ENCODE results near the gene RTL10. TPM values are rescaled to one million over a fixed set of nuclear protein-coding genes. Genes with fewer than 3 reads are reported as not detected.
A peak's percentile ranks its signal among the peaks of the same experiment; 100 is the strongest.

RTL10 gene
- total RNA-seq, 1 donor from 2014 or later: 20.3 TPM

DNA sequence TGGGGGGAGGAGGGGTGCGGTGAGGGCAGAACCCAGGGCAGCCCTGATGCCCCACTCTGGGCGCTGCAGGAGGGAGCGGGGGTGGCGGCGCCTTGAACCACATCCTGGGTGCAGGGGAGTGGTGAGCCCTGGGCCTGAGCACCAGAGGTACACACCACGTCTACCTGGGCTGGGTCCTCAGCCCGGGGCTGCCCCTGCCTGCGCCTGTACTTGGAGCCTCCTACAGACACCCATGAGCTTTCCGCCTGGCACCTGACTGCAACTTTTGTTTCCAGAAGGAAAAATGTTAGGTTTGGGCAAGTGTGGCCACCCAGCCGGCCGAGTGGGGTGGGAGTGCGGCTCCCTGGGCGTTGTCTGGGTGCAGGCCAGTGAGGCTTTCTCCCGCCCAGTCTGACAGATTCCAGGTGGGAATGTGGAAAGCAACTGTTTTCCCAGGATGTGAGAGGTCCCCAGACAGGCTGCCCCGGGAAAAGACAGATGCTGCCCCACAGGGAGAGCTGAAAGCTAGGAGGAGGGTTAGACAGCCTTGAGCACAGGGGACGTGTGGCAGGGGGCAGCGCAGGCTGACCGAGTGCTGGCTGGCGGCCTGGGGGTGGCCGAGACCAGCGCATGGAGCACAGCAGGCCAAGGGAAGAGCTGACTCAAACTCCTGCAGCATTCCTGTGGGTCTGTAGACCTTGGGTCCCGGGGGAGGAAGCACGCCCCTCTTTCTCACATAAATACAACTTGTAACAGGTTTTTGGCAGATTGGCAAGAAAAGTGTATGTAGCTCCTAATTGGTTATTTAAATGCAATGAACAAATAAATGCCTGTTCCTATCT, 44.1 kb downstream of the RTL10 start:
- Mint-ChIP-seq H3K9me3 (ENCODE audit: unreplicated experiment) (no peaks in the 10 kb centered on the region), H3K27me3 (ENCODE audit: unreplicated experiment) (peaks cover 7% of the 10 kb centered on the region), H3K4me1 (ENCODE audit: unreplicated experiment) (peaks cover 3% of the 10 kb centered on the region), H3K27ac (ENCODE audit: unreplicated experiment) (no peak overlapping the region), H3K36me3 (ENCODE audit: low read depth, unreplicated experiment) (no peaks in the 10 kb centered on the region), H3K4me3 (ENCODE audit: unreplicated experiment) (no peak overlapping the region)
- peak; percentile 1 for DNase-seq (ENCODE audit: low spot score)
- TF ChIP-seq, protein P1, sequence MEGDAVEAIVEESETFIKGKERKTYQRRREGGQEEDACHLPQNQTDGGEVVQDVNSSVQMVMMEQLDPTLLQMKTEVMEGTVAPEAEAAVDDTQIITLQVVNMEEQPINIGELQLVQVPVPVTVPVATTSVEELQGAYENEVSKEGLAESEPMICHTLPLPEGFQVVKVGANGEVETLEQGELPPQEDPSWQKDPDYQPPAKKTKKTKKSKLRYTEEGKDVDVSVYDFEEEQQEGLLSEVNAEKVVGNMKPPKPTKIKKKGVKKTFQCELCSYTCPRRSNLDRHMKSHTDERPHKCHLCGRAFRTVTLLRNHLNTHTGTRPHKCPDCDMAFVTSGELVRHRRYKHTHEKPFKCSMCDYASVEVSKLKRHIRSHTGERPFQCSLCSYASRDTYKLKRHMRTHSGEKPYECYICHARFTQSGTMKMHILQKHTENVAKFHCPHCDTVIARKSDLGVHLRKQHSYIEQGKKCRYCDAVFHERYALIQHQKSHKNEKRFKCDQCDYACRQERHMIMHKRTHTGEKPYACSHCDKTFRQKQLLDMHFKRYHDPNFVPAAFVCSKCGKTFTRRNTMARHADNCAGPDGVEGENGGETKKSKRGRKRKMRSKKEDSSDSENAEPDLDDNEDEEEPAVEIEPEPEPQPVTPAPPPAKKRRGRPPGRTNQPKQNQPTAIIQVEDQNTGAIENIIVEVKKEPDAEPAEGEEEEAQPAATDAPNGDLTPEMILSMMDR (IDR thresholded peaks at IDR 0.05; ENCODE audit: unreplicated experiment): no peak

DNA sequence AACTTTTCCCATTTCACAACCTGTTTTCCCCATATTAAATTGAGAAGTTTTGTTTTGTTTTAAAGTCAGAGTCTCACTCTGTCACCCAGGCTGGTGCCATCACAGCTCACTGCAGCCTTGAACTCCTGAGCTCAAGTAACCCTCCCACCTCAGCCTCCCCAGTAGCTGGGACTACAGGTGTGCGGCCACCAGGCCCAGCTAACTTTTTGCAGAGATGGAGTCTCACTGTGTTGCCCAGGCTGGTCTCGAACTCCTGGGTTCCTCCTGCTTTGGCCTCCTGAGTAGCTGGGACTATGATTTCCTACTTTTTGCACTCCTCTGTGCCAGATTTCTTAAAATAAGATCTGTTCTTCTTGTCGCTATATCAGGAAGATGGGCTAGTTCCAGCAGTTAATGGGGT, 44.9 kb downstream of the RTL10 start:
- peaks cover 3% of the 10 kb centered on the region for H3K4me1 Mint-ChIP-seq (ENCODE audit: unreplicated experiment)
- peaks cover 7% of the 10 kb centered on the region for H3K27me3 Mint-ChIP-seq (ENCODE audit: unreplicated experiment)
- no peaks in the 10 kb centered on the region for H3K36me3 Mint-ChIP-seq (ENCODE audit: low read depth, unreplicated experiment)
- H3K9me3 Mint-ChIP-seq (ENCODE audit: unreplicated experiment): no peaks in the 10 kb centered on the region
- TF ChIP-seq, protein P1 (IDR thresholded peaks at IDR 0.05; ENCODE audit: unreplicated experiment): no peak
- H3K27ac Mint-ChIP-seq (ENCODE audit: unreplicated experiment): no peak overlapping the region
- no peak for DNase-seq (ENCODE audit: low spot score)
- no peak overlapping the region for H3K4me3 Mint-ChIP-seq (ENCODE audit: unreplicated experiment)

DNA sequence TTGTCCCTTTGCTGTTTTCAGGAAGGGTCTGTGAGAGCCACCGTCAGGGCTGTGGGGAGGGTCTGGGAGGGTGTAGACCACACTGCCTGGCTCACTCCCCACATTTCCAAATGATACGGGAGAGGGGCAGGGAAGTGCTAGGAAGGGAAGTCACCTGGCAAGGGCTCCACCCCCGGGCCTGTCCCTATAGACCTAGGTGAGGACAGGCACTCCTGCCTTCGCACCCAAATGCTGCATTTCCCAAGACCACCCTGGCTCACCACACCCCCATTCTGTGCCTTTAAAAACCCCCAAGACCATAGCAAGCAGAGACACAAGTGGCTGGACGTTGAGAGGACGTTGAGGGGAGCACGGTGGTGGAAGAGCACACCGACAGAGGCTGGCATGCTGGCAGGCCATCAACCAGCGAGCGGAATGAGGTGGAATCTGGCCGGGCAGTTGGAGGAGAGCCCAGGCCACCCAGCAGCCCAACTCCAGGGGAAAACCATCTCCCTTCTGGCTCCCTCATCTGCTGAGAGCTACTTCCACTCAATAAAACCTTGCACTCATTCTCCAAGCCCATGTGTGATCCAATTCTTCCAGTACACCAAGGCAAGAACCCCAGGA, 45.7 kb downstream of the RTL10 start:
- peaks cover 3% of the 10 kb centered on the region for H3K4me1 Mint-ChIP-seq (ENCODE audit: unreplicated experiment)
- no peak for DNase-seq (ENCODE audit: low spot score)
- H3K36me3 Mint-ChIP-seq (ENCODE audit: low read depth, unreplicated experiment): no peaks in the 10 kb centered on the region
- no peak overlapping the region for H3K4me3 Mint-ChIP-seq (ENCODE audit: unreplicated experiment)
- H3K27me3 Mint-ChIP-seq (ENCODE audit: unreplicated experiment): peaks cover 7% of the 10 kb centered on the region
- no peaks in the 10 kb centered on the region for H3K9me3 Mint-ChIP-seq (ENCODE audit: unreplicated experiment)
- H3K27ac Mint-ChIP-seq (ENCODE audit: unreplicated experiment): no peak overlapping the region
- TF ChIP-seq, protein P1 (IDR thresholded peaks at IDR 0.05; ENCODE audit: unreplicated experiment): no peak

DNA sequence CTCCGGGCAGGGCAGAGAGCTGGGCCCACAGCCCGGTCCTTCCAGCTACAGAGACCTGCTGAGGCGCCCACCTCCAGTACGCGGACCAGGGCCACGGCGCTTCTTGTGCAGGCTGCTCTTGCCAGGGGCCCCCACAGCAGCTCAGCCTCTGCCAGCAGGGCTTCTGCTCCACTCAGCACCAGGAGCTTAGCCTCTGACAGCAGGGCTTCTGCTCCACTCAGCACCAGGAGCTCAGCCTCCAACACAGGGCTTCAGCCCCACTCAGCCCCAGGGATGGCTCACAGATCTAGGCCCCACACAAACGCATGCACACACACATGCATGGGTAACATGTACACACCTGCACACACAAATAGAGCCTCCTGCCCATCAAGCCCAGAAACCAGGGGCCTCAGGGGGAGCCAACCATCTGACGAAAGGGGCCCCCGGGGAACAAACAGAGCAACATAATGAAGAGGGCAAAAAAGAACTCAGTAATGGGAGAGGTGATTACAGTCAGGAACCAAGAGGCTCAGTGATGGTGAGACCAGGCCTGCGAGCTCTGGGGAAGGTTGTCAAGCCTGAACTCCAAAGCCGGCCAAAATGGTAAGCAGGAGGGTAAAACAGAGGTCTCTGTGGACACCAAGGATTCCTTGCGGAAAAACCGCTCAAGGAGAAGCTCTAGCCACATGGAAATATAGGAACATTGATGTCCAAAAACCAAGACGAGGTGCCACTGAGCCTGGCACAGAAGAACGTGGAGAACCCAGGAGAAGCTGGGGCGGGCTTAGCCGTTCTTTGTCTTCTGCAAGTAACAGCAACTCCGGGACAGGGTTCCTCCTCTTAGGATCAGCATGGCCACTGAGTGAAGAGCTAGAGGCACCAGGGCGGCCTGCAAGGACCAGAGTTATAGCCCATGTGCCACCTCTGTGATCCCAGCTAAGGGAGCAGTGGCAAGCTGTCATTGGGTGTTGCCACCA, 46.5 kb downstream of the RTL10 start:
- H3K4me3 Mint-ChIP-seq (ENCODE audit: unreplicated experiment): no peak overlapping the region
- no peaks in the 10 kb centered on the region for H3K36me3 Mint-ChIP-seq (ENCODE audit: low read depth, unreplicated experiment)
- no peak overlapping the region for H3K27ac Mint-ChIP-seq (ENCODE audit: unreplicated experiment)
- H3K27me3 Mint-ChIP-seq (ENCODE audit: unreplicated experiment): peaks cover 7% of the 10 kb centered on the region
- TF ChIP-seq, protein P1 (IDR thresholded peaks at IDR 0.05; ENCODE audit: unreplicated experiment): no peak
- peaks cover 3% of the 10 kb centered on the region for H3K4me1 Mint-ChIP-seq (ENCODE audit: unreplicated experiment)
- no peaks in the 10 kb centered on the region for H3K9me3 Mint-ChIP-seq (ENCODE audit: unreplicated experiment)
- DNase-seq (ENCODE audit: low spot score): no peak

All from endothelial cell (in vitro differentiated cells).